ENCODE data around the gene KLHL30. TPM values are rescaled to one million over a fixed set of nuclear protein-coding genes. Genes with fewer than 3 reads are reported as not detected.
A peak's percentile ranks its signal among the peaks of the same experiment; 100 is the strongest.

KLHL30 gene
- total RNA-seq, 1 experiment from 2014 or later, result not detected

- no peak overlapping the region for H3K27ac ChIP-seq (ENCODE audit: insufficient read length, low read depth, low read length)
- TF ChIP-seq CTCF (conservative IDR thresholded peaks at IDR 0.05), result no peak
These were observed 31.3 kb downstream of the KLHL30 start for GRCh38 chr2:238169708-238170251.

More at GRCh38 chr2:238169708-238170251, 31.3 kb downstream of the KLHL30 start:
- Histone ChIP-seq H3K79me1 (ENCODE audit: insufficient read depth, low read depth, low read length, poor library complexity, severe bottlenecking) (no peaks in the 10 kb centered on the region), H3K79me2 (ENCODE audit: insufficient read depth, low read length) (no peaks in the 10 kb centered on the region), H3K9me3 (ENCODE audit: control insufficient read depth, low read depth, low read length) (no peaks in the 10 kb centered on the region), H2BK5ac (ENCODE audit: insufficient read length, low read length) (no peak overlapping the region), H3K56ac (ENCODE audit: insufficient read length, low read depth, low read length) (no peak overlapping the region), H3K9ac (ENCODE audit: extremely low read depth, insufficient read length, low read length) (no peak overlapping the region), H3K4ac (ENCODE audit: low read depth, low read length) (no peak overlapping the region), H4K8ac (replicated peaks; ENCODE audit: insufficient read length, low read depth, low read length) (no peak overlapping the region), H2BK120ac (ENCODE audit: low read depth, low read length, poor library complexity, severe bottlenecking) (no peak overlapping the region), H3K23ac (ENCODE audit: insufficient read length, low read depth, low read length) (no peak overlapping the region), H2AFZ (ENCODE audit: low read length) (no peak overlapping the region), H4K5ac (ENCODE audit: insufficient read length, low read depth, low read length) (no peak overlapping the region), H2AK5ac (ENCODE audit: insufficient read length, low read length) (no peak overlapping the region), H4K91ac (ENCODE audit: insufficient read length, low read depth, low read length) (no peak overlapping the region), H3K4me2 (ENCODE audit: insufficient read depth, insufficient read length, low read length) (no peak overlapping the region), H3K18ac (ENCODE audit: insufficient read length, low read depth, low read length) (no peak overlapping the region), H4K20me1 (ENCODE audit: control insufficient read depth, insufficient read depth, insufficient read length) (no peaks in the 10 kb centered on the region), H3K14ac (ENCODE audit: insufficient read depth, low read length) (no peak overlapping the region), H3K23me2 (ENCODE audit: insufficient read length, low read depth, low read length, poor library complexity, severe bottlenecking) (no peaks in the 10 kb centered on the region), H2BK20ac (ENCODE audit: low read depth, low read length, poor library complexity, severe bottlenecking) (no peak overlapping the region), H3K27me3 (ENCODE audit: insufficient read depth, low read length) (no peaks in the 10 kb centered on the region; the same call in 1 of the 2 replicates), H3T11ph (ENCODE audit: low read length) (no peak overlapping the region), H2BK15ac (ENCODE audit: low read depth, low read length) (no peak overlapping the region), H3K4me1 (ENCODE audit: insufficient read depth, low read length) (no peaks in the 10 kb centered on the region), H2BK12ac (ENCODE audit: insufficient read length, low read depth, low read length) (no peak overlapping the region)
- no CpG with 5 or more reads among the region's 5 CpGs for WGBS (ENCODE audit: extremely low coverage, insufficient read length, low lambda C conversion rate)
- no peaks in the 10 kb centered on the region for H3K4me1 Mint-ChIP-seq
- peak overlapping the region in 1 of 3 experiments; percentile 72; a peak in 1 of 7 replicates for H3K27ac Mint-ChIP-seq
- 0 out of 5 replicates have a peak, but pooled peaks cover 0 to 3% of the 10 kb centered on the region in 2 experiments for H3K9me3 Mint-ChIP-seq
- peaks cover 16 to 50% (median 35%) of the 10 kb centered on the region in 3 experiments for H3K36me3 Mint-ChIP-seq (ENCODE audit: insufficient read depth in 1 of 3, low read depth in 3 of 3)
- H3K4me3 Mint-ChIP-seq, result no peak overlapping the region
- peaks cover 12% of the 10 kb centered on the region for H3K27me3 Mint-ChIP-seq (ENCODE audit: low read depth)
- no peak for DNase-seq
